GM18508 (cell line): ENCODE measurements around the gene TRIM54.
"Not testable (repeated sequence)": the region's sequence is repeated elsewhere in the genome, so short reads cannot be mapped to it uniquely, and the experiment has no call there.

ENCODE experiments used
- ATAC-seq: cut with Tn5 transposase; IDR thresholded peaks from one replicate; pipeline ENCODE4 v1.9.1; 2021; ENCODE audit warnings: moderate number of reproducible peaks; ENCODE audit not compliant: insufficient read depth, unreplicated experiment

TRIM54 gene

DNA sequence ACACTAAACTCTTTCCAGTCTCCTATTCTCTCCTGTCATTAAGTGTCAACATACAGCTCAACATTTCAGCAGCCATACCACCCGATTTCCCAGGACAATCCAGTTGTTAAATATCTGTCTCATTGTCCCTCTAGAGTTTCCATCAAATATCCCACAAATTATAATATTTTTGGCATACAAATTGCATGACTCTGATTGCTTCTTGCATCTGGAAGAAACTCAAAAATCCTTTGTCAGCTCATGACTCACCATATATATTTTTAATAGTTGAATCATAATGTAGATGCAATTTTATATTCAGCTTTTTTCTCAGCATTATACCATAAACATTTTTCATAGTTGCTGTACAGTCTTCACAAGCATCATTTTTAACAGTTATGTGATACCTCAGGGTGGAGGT lies 26.6 kb upstream of the TRIM54 start:
- no peak for ATAC-seq

DNA sequence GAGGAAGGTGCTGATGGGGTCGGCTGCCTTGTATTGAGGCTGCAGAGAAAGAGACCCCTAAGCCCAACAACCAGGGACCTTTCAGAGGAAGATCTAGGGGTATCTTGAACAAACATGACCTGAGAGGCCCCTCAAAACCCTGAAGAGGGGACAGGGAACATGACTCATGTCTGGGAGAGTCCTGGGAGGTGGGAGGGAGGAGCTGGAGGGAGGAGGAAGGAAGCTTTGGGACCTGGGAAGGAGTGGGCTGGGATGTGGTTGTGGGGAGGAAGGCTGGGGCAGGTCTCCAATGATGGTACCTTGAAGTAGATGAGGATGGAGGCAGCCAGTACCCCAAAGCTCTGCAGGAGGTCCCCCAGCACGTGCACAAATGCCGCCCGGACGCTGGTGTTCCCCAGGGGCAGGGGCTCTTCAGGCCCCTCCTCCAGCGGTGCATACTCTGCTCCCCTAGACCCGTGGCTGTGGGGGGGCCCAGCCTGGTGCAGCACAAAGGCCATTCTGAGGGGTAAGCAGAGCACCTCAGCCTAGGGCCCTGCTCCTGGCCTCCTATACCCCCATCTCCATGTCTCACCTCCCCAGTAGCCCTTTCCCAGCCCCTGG lies 25.3 kb upstream of the TRIM54 start:
- no peak for ATAC-seq

DNA sequence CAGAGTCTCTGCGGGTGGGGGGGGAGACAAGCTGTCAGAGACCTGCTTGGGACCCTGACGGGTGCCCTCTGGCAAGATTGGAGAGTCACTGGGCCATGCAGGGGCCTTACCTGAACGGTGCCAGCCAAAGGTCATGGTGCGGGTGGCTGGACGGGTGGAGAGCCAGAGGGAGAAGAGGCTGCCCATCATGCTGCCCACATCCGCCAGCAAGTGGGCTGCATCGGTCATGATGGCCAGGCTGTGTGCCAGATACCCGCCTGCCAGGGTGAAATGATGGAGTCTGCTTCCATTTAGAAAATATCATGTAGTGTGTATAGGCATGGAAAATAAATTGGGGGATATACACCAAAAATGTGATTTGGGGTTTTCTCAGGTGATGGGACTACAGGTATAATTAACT lies 24.2 kb upstream of the TRIM54 start:
- ATAC-seq: no peak

DNA sequence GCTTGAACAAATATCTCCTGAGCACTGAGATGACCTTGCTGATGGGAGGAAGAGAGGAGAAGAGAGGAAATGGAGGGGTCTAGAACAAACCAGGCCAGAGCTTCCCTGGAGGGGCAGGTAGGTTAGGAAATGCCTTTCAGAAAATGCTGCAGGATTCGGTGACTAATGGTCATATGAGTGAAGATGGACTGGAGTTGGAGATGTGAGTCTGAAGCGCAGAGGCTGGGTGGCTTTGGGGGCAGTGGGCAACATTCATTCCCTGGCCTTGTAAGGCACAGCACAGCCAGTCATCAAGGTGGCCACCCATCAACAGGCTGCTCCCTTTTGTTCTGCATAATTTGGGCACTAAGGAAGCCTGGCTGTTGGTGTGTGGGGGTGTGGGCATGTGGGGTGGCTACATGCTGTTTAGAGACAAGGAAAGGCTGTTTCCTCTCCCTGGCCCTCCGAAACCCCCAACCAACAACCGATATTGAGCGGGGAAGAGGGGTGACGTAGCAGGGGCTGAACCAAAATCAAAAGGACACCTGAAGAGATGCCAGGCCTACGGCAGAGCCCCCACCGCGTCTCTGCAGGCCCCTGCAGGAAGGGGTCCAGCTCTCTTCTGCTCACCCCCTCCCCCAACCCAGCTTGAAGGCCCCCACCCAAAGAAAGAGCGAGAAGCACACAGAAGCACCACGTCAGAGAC lies 20.8 kb upstream of the TRIM54 start:
- ATAC-seq: no peak

DNA sequence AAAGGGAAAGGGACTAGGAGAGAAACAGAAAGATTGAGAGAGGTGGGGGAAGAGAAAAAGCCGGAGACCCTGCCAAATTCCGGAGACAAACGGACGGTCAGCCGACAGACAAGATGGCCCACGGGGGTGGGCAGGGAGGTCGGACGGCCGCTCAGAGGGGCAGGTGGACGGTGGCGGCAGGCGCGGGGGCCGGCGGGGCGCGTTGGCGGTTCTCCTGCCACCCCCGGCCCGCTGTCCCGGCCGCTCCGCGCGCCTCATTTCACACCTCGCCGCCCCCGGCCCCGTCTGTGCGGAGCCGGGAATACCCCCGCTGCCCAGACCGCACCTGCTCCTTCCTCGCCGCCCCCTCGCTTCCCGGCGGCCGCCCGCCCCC lies 20.3 kb upstream of the TRIM54 start:
- ATAC-seq: no peak

DNA sequence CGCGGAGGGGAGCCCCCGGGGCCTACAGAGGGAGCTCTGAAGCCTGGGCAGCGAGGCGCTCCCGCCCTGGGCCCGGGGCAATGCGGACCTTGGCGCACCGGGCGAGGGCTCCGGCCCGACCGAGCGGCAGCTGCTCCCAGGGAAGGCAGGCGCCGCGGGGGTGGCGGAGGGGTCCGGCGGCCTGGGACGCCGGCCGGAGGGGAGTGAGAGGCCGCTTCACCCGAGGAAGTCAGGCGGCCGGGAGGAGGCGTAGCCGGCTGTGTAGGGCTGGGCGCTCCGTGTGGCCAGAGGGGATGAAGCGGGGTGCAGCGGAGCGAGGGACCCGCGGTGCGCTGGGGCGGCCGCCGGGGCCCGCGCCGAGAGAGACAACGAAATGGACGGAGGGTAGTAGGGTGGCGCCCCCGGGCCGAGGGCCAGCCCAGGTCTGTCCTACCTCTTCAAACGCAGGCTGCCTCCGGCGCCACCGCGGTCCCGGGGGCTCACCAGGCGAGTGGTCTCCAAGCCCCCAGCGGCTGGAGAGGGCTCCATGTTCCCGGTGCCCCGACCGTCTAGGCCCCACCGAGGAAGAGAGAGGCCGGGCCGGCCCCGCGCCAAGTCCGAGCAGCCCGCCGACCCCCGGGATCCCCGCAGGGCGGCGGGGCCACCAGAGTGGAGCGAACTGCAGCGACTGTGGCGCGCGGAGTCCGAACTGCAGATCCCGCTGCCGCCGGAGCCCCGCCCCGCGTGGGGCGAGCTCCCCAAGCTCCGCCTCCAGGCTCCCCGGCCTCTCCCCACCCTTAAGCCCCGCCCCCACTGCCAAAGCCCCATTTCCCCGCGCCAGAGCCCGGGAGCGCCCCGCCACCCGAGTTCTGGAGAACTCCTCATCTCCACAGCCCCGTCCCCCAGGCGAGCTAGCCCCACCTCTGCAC lies 19.6 kb upstream of the TRIM54 start, which contains the start of gene SLC30A3:
SLC30A3 (minus strand) TSS at position 669 of the 908 bp plus-strand sequence; CDS start at position 528, 141 bp downstream.
- ATAC-seq: no peak

DNA sequence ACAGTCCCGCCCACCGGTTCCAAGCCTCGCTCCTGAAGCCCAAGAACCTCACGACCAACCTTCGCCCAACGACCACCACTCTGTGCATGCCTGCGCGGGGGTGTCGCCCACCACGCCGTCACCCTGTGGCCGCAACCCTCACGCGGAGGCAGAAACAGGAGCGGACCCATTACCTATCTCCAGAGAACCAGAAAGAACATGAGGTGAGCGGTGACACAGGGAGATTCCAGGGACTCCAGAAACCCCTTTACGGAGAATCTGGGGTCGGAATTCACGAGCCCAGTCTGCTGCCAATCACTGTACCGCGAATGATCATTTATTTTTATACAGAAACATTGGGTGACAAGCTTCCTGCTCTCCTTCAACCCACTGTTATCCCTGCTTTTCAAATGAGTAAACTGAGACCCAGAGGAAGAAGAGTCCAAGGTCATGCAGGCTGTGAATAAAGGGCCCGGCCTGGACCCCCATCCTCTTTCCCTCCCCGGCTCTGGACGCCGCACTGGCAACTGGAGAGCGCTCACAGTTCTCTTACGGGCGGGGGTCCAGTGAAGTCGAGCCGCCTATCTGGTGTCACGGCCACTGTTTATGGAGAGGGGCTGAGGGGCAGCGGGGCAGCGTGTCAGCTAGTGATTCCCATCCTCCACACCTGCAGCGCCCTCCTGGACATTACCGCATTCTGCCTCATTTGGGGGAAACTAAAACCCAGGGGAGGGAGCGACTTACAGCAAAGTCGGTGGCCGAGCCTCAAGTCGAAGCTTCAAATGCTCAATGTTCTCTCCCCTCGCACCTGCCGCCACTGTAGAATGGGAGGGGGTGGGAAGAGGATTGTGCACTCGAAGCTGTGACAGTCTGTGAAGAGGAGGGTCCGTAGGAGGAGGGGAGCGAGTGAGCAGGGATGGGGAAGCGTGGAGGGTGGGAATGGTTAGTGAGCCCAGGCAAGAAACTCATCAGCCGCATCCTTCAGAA lies 18.7 kb upstream of the TRIM54 start:
- ATAC-seq: no peak

DNA sequence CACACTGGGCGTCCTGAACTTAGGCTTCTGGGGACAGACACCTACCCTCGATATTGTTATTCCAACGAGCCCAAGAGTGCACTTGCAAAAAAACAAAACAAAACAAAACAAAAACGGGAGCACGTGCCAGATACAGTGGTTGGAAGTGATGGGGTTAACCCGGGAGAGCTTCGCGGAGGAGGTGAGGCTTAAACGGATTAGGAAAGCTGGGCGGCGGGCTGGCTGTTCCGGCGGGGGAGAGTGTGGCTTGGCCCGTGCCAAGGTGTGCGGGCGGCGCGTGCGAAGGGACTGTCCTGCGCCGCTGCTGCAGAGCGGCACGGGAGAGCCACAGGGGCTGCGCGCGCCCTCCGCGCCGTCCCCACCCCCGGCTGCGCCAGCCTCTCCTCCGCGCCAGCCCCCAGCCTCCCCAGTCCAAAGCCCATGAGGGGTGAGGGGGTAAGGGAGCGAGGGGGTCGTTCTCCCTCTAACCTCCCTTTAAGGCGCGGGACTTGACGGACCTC lies 17.9 kb upstream of the TRIM54 start:
- no peak for ATAC-seq

DNA sequence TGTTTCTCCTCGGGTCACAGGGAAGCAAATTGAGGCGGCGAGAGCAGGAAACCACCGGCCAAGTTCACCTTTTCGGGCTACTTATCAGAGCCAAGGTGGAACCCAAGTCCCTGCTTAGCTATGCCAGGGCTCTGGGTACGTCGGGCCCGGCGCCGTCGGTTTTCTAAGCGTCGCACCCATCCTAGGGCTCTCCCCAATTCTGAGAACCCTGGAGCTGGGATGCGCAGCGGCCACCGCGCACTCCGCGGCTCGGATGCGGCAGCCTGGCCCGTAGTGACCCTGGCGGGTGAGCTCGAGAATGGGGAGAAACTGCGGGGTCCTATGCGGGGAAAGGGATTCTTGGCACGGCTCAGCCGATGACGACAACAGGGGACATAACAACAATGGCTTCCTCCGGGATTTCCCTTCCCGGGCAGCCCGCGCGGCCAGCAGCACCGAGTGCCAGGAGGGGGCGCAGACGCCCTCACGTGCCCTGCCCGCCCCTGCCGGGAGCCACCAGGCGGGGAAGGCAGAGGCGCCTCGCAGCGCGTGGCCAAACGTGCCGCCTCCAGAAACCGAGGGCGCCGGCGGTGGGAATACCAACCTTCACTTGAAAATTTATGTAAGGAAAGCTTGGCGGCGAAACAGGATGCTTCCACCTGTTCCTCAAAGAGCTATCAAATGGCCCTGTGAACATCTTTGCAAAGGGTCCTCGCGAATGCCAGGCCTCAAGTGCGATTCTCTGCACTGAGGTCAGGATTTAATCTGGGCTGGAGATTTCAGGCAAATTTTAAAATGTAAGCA lies 17.3 kb upstream of the TRIM54 start:
- no peak for ATAC-seq

DNA sequence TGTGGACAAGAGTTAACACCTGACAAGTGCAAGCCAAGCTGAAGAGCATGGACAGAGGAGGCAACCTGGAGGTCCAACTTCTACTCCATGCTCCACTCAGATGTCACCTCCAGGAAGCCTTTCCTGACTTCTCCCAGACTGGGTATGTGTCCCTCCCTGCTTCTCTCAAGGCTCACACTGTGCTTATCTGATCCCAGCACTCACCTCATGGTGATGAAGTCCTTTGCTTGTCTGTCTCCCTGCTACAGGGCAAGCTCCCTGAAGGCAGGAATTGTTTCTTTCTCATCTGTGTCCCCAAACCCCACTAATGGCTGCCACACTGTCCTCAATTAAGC lies 16.7 kb upstream of the TRIM54 start:
- ATAC-seq: no peak

DNA sequence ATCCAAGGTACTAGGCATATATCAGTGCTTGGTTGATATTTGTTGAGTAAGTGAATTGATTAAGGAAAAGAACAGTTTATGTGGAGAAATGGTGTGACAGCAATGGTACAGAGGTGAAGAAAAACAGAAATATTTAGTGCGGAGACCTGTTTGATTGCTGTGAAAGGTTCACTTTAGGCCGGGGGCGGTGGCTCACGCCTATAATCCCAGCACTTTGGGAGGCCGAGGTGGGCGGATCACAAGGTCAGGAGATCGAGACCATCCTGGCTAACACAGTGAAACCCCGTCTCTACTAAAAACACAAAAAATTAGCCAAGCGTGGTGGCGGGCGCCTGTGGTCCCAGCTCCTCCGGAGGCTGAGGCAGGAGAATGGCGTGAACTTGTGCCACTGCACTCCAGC lies 13.9 kb upstream of the TRIM54 start:
- not testable (repeated sequence) for ATAC-seq

DNA sequence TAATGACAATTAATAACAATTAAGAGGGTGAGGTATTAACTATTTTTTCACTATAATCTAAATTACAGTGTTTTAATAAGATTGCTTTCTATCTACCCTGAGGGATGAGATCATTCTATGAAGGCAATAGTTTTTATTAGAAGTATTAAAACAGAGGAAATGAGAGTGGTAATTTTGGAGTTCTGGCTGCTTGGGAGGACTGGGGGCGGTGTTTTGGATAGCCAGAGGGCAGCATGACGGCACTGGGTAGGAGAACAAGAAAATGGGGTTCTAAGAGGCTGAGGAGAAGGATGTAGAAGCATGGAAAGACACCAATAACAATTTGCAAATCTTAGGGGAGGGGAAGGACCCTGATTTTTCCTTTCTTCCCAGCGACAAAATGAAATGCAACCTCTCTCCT lies 12.1 kb upstream of the TRIM54 start:
- ATAC-seq: no peak

DNA sequence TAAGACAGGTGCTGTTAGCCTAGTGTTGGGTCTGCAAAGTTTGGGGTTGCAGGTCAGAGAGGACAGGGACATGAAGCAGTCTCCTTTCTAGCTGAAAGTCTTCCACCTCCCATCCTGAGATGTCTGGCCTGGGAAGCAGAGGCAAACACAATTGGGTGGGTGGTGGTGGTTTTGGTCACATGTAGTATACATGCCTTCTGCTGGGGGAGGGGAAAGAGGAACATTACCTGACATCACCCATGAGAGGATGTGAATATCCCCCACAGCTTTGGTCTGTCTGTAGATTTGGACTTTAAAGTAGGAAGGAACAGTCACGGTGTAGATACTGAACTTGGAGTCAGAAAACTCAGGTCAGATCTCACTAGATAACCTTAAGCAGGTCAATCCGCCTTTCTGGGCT lies 11.6 kb upstream of the TRIM54 start:
- ATAC-seq: no peak

DNA sequence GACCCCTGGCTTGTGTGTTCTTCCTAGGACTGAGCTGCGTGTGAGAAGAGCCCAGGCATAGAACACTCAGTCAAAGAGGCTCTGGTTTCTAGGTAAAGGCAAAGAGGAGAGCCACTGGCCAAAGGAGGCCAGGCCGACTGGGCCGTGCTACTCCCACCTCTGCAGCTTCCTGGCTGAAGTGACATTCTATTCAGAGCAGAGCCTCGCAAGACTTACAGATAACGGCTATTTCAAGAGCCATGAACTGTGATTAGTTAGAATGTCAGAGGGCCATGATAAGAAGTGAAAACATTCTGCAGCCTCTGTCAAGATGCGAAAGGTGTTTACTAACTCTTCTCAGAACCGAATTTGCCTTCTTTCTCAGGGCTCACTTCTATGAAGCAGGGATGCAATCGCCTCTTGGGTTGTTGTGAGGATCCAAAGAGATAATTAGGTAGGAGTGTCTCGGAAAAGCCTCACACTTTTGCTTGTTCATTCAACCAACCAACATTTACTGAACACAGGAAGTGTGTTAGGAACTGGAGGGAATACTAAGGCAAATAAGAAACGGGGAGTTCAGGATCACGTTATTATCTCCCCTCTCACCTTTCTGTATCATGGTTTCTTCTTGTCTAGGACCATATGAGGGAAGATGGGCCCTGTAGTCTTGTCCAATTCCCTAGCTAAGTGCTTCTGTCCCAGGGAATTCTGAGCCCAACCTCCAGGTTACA lies 10.4 kb upstream of the TRIM54 start:
- ATAC-seq: no peak

DNA sequence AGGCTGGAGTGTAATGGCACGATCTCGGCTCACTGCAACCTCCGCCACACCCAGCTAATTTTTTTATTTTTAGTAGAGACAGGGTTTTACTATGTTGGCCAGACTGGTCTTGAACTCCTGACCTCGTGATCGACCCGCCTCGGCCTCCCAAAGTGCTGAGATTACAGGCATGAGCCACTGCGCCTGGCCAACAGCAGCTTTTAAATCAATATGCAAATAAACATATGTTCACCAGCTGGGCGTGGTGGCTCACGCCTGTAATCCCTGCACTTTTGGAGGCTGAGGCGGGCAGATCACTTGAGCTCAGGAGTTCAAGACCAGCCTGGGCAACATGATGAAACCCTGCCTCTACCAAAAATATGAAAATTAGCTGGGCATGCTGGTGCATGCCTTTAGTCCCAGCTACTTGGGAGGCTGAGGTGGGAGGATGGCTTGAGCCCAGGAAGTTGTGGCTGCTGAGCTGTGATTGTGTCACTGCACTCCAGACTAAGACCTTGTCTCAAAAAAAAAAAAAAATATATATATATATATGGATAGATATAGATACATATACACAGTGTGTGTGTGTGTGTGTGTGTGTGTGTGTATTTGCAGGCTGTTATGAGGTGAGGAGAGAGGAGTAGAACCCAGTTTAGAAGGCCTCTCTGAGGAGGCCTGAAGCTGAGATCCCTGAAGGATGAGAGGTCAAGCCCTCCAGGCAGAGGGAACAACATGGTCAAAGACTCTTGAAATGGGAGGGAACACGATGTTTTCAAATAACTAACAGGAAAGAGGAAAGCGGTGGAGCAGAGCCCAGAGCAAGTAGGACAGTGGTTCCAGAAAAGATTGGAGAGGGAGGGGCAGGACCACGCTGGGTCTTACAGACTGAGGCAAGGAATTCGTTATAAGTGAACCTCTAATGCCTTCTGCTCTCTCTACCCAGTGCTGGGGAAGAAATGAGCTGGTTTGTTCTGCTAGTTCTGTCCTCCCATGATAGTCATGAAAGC lies 9.4 kb upstream of the TRIM54 start:
- not testable (repeated sequence) for ATAC-seq

DNA sequence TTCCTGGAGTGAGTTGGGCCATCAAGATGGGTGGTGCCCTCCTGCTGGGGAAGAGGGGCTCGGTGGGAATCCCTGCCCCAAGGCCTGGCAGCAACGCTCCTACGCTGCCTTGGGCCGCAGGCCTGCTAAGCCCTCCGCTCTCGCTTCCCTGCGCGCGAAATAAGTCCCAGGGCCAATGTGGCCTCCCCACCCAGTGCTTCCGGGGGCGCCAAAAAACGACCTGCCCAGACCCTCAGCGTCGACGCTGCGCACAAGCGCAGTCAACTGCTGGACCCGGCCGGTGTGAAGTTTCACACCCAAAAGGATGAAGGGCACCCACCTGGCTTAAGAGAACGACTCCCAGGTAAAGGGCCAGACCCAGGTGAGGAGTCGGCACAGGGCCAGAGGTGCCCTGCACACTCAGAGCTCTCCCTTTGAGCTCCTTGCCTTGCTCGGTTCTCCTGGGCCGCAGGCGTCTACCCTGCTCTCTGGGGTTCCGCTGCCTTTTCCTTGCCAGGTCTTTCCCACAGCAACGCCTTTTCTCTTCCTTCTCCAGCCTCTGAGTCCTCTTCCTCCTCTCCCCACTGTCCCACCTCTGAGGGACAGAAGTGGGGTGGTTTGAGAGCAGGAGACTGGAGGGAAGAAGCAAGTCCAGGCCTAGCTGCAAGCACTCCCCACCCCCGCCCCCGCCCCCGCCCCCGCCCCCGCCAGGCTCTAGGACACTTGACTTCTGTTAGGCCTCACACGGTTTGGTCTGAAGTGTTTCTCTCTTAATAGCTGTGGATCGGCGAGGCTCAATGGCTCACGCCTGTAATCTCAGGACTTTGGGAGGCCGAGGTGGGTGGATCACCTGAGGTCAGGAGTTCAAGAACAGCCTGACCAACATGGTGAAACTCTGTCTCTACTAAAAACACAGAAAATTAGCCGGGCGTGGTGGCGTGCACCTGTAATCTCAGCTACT lies 6.7 kb upstream of the TRIM54 start, which contains the start of gene DNAJC5G:
DNAJC5G (plus strand) TSS at position 223 of the 940 bp plus-strand sequence. CDS start 1,296 bp downstream, outside the sequence.
- no peak for ATAC-seq
